Epidermal melanocyte (primary cell): ENCODE data around the gene DDX11.
A peak's percentile ranks its signal among the peaks of the same experiment; 100 is the strongest.
"Not testable (repeated sequence)": the region's sequence is repeated elsewhere in the genome, so short reads cannot be mapped to it uniquely, and the experiment has no call there.

Experiments
- DNase-seq: peaks from one replicate; pipeline ENCODE4 v3.0.0; 2011; ENCODE audit warnings: low spot score; ENCODE audit not compliant: insufficient read length

The DDX11 gene

GRCh38 chr12:31098363-31098762 is 24.7 kb downstream of the DDX11 start:
- not testable (repeated sequence) for DNase-seq

GRCh38 chr12:31098771-31099170 is 25.1 kb downstream of the DDX11 start:
- not testable (repeated sequence) for DNase-seq

GRCh38 chr12:31099434-31099833 is 25.8 kb downstream of the DDX11 start:
- DNase-seq = not testable (repeated sequence)

- not testable (repeated sequence) for DNase-seq
Measured at GRCh38 chr12:31100503-31101208, 27.0 kb downstream of the DDX11 start.

GRCh38 chr12:31102125-31102524 is 28.5 kb downstream of the DDX11 start:
- not testable (repeated sequence) for DNase-seq

- DNase-seq = not testable (repeated sequence)
Measured at GRCh38 chr12:31102596-31102995, 28.9 kb downstream of the DDX11 start.

GRCh38 chr12:31103561-31103975 is 29.9 kb downstream of the DDX11 start:
- DNase-seq = not testable (repeated sequence)

GRCh38 chr12:31104220-31104619 is 30.6 kb downstream of the DDX11 start:
- DNase-seq = not testable (repeated sequence)

- DNase-seq = not testable (repeated sequence)
Measured at GRCh38 chr12:31104773-31105172, 31.1 kb downstream of the DDX11 start.

GRCh38 chr12:31105668-31106067 is 32.0 kb downstream of the DDX11 start:
- DNase-seq = no peak

GRCh38 chr12:31106101-31106803 is 32.6 kb downstream of the DDX11 start:
- DNase-seq = no peak

GRCh38 chr12:31109773-31110172 is 36.1 kb downstream of the DDX11 start:
- DNase-seq = not testable (repeated sequence)

GRCh38 chr12:31110263-31110662 is 36.6 kb downstream of the DDX11 start:
- DNase-seq = not testable (repeated sequence)

GRCh38 chr12:31115092-31115601 is 41.5 kb downstream of the DDX11 start:
- DNase-seq = not testable (repeated sequence)

- not testable (repeated sequence) for DNase-seq
Measured at GRCh38 chr12:31116846-31117202, 43.2 kb downstream of the DDX11 start.

- peak; percentile 31 for DNase-seq
Measured at GRCh38 chr12:31117203-31118011, 43.7 kb downstream of the DDX11 start.

GRCh38 chr12:31118347-31119191 is 44.9 kb downstream of the DDX11 start:
- DNase-seq = no peak

GRCh38 chr12:31119192-31119802 is 45.6 kb downstream of the DDX11 start:
- no peak for DNase-seq

GRCh38 chr12:31119803-31120211 is 46.1 kb downstream of the DDX11 start:
- DNase-seq = no peak

- DNase-seq = no peak
Measured at GRCh38 chr12:31120392-31121008, 46.8 kb downstream of the DDX11 start.
